B cell (primary cell): Measurements from ENCODE around the gene HSPA12B.

ENCODE experiments used
- EZH2 ChIP-seq: IDR thresholded peaks from 2 replicates; pipeline ENCODE4 v1.6.1; 2012; ENCODE audit warnings: borderline replicate concordance, low read depth, mild to moderate bottlenecking, moderate library complexity, low read length; ENCODE audit not compliant: insufficient read depth, poor library complexity, severe bottlenecking
- TF ChIP-seq, protein P1 (sequence below): fragments of 200-600 bp; IDR thresholded peaks from one replicate; pipeline ENCODE4 v1.8.0; 2022; ENCODE audit warnings: antibody characterized with exemption, mild to moderate bottlenecking

DNA sequence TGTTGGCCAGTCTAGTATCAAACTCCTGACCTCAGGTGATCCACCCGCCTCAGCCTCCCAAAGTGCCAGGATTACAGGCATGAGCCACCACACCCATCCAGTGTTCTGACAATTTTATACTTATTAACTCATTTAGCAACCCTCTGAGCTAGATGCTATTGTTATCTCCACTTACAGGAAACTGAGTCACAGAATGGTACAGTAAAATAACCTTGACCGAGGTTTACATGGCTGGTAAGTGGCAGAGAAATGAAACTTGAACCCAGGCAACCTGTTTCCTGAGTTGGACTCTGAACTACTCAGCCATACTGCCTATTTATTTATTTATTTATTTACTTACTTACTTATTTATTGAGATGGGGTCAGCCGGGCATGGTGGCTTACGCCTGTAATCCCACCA, 13.4 kb upstream of the HSPA12B start:
- TF ChIP-seq, protein P1, sequence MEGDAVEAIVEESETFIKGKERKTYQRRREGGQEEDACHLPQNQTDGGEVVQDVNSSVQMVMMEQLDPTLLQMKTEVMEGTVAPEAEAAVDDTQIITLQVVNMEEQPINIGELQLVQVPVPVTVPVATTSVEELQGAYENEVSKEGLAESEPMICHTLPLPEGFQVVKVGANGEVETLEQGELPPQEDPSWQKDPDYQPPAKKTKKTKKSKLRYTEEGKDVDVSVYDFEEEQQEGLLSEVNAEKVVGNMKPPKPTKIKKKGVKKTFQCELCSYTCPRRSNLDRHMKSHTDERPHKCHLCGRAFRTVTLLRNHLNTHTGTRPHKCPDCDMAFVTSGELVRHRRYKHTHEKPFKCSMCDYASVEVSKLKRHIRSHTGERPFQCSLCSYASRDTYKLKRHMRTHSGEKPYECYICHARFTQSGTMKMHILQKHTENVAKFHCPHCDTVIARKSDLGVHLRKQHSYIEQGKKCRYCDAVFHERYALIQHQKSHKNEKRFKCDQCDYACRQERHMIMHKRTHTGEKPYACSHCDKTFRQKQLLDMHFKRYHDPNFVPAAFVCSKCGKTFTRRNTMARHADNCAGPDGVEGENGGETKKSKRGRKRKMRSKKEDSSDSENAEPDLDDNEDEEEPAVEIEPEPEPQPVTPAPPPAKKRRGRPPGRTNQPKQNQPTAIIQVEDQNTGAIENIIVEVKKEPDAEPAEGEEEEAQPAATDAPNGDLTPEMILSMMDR: no peak
- TF ChIP-seq EZH2: no peak
